ENCODE measurements around the gene CRISP1.

Gene CRISP1

GRCh38 chr6:49866485-49866943 is at the start of gene CRISP1:
Gene CRISP1 (minus strand): TSS chr6:49866535. CDS start chr6:49857400, 9,135 bp downstream.
- DNase-seq (ENCODE audit: low read depth): no peak
- in situ Hi-C loops (cut with HindIII; ENCODE audit: low sequenced_read_pairs): no loop called here
- H3K4me3 ChIP-seq (ENCODE audit: low read depth, low read length): no peak within 1 kb of the TSS
- TF ChIP-seq, protein P1, sequence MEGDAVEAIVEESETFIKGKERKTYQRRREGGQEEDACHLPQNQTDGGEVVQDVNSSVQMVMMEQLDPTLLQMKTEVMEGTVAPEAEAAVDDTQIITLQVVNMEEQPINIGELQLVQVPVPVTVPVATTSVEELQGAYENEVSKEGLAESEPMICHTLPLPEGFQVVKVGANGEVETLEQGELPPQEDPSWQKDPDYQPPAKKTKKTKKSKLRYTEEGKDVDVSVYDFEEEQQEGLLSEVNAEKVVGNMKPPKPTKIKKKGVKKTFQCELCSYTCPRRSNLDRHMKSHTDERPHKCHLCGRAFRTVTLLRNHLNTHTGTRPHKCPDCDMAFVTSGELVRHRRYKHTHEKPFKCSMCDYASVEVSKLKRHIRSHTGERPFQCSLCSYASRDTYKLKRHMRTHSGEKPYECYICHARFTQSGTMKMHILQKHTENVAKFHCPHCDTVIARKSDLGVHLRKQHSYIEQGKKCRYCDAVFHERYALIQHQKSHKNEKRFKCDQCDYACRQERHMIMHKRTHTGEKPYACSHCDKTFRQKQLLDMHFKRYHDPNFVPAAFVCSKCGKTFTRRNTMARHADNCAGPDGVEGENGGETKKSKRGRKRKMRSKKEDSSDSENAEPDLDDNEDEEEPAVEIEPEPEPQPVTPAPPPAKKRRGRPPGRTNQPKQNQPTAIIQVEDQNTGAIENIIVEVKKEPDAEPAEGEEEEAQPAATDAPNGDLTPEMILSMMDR (IDR thresholded peaks at IDR 0.05; ENCODE audit: low read depth, low read length, missing control alignments): no peak

GRCh38 chr6:49915035-49915434 is 48.7 kb upstream of the CRISP1 start:
- no peak overlapping the region for H3K4me3 ChIP-seq (ENCODE audit: low read depth, low read length)
- in situ Hi-C loops (cut with HindIII; ENCODE audit: low sequenced_read_pairs): no loop called here
- DNase-seq (ENCODE audit: low read depth): no peak
- TF ChIP-seq, protein P1 (IDR thresholded peaks at IDR 0.05; ENCODE audit: low read depth, low read length, missing control alignments): no peak

- in situ Hi-C loops (cut with HindIII; ENCODE audit: low sequenced_read_pairs): no loop called here
- no peak overlapping the region for H3K4me3 ChIP-seq (ENCODE audit: low read depth, low read length)
- TF ChIP-seq, protein P1 (IDR thresholded peaks at IDR 0.05; ENCODE audit: low read depth, low read length, missing control alignments): no peak
- DNase-seq (ENCODE audit: low read depth): no peak
Measured at GRCh38 chr6:49913636-49914375, 47.5 kb upstream of the CRISP1 start.

DNA sequence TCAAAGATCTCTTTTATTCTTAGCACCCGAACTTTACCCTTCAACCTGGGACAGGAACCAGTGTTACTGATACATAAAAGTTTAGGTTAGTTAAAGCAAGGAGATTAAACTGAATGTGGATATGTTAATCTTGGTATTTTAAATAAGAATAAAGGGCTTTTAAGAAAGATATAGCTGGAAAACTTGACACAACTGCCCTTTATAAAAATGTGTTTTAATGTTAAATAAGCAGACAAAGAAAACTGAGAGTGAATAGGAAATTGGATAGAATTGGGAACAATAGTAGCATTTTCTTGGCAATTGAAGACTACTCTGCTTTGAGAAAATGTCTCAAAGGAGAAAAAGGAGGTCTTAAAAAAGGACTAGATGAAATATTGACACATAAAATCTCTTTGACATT is 45.9 kb upstream of the CRISP1 start:
- no peak for DNase-seq (ENCODE audit: low read depth)
- TF ChIP-seq, protein P1 (IDR thresholded peaks at IDR 0.05; ENCODE audit: low read depth, low read length, missing control alignments): no peak
- H3K4me3 ChIP-seq (ENCODE audit: low read depth, low read length): no peak overlapping the region
- in situ Hi-C loops (cut with HindIII; ENCODE audit: low sequenced_read_pairs): no loop called here

DNA sequence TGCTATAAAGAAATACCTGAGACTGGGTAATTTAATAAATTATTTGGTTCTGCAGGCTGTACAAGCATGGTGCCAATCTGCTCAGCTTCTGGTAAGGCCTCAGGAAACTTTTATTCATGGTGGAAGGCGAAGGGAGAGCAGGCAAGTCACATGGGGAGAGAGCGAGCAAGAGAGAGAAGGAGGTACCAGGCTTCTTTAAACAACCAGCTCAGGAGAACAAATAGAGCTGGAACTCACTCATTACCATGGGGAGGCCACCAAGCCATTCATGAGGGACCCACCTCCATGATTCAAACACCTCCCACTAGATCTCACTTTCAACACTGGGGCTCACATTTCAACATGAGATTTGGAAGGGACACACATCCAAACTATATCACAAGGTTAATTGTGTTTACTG is 44.9 kb upstream of the CRISP1 start:
- TF ChIP-seq, protein P1 (IDR thresholded peaks at IDR 0.05; ENCODE audit: low read depth, low read length, missing control alignments): no peak
- in situ Hi-C loops (cut with HindIII; ENCODE audit: low sequenced_read_pairs): no loop called here
- H3K4me3 ChIP-seq (ENCODE audit: low read depth, low read length): no peak overlapping the region
- DNase-seq (ENCODE audit: low read depth): no peak

DNA sequence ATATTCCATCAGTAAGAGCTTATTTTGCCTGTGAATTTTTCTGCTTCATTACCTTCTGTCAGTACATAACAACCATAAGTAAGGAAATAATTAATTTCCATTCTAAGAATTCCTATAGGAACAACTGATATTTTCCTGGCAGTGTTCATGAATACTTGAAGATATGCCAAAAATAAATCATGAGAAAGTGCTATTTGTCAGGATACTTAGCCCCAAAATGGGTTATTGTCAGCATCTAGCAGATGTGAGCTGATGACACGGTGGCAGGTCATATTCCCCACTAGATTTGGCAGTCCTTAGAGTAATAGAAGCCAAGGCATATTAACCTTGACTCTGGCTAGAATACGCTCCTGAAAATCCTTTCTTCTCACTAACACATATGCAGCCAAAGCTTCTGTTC is 43.2 kb upstream of the CRISP1 start:
- H3K4me3 ChIP-seq (ENCODE audit: low read depth, low read length): no peak overlapping the region
- TF ChIP-seq, protein P1 (IDR thresholded peaks at IDR 0.05; ENCODE audit: low read depth, low read length, missing control alignments): no peak
- in situ Hi-C loops (cut with HindIII; ENCODE audit: low sequenced_read_pairs): no loop called here
- no peak for DNase-seq (ENCODE audit: low read depth)
